GM15510 (cell line): ENCODE results near the gene DOK1.

Source experiments
- POLR2A ChIP-seq: IDR thresholded peaks from 3 replicates; pipeline ENCODE4 v1.6.1; 2011; ENCODE audit warnings: borderline replicate concordance; ENCODE audit not compliant: insufficient read length; ENCODE audit errors: extremely low read depth

The DOK1 gene

GRCh38 chr2:74551942-74552913, 2.3 kb upstream of the DOK1 start:
- TF ChIP-seq POLR2A = no peak

- TF ChIP-seq POLR2A = peak; percentile 15
Measured at GRCh38 chr2:74552914-74553811, 1.4 kb upstream of the DOK1 start.

- TF ChIP-seq POLR2A = peak; percentile 33
Measured at GRCh38 chr2:74554820-74555531, 456 bp downstream of the DOK1 start.

GRCh38 chr2:74555610-74556103, 1.1 kb downstream of the DOK1 start:
- no peak for TF ChIP-seq POLR2A

GRCh38 chr2:74556159-74556558, 1.6 kb downstream of the DOK1 start:
- TF ChIP-seq POLR2A = no peak

- no peak for TF ChIP-seq POLR2A
Measured at GRCh38 chr2:74556831-74557370, 2.4 kb downstream of the DOK1 start.

- no peak for TF ChIP-seq POLR2A
Measured at GRCh38 chr2:74558284-74559230, 4.0 kb downstream of the DOK1 start.

- TF ChIP-seq POLR2A = no peak
Measured at GRCh38 chr2:74559912-74560311, 5.4 kb downstream of the DOK1 start.

- TF ChIP-seq POLR2A = no peak
Measured at GRCh38 chr2:74560591-74560990, 6.1 kb downstream of the DOK1 start.

- TF ChIP-seq POLR2A = no peak
Measured at GRCh38 chr2:74562126-74562775, 7.7 kb downstream of the DOK1 start.

- TF ChIP-seq POLR2A = no peak
Measured at GRCh38 chr2:74564222-74564621, 9.7 kb downstream of the DOK1 start.

- no peak for TF ChIP-seq POLR2A
Measured at GRCh38 chr2:74566076-74566753, 11.7 kb downstream of the DOK1 start.

- TF ChIP-seq POLR2A = no peak
Measured at GRCh38 chr2:74566754-74567085, 12.2 kb downstream of the DOK1 start.

- TF ChIP-seq POLR2A = no peak
Measured at GRCh38 chr2:74567881-74568280, 13.4 kb downstream of the DOK1 start.
